Stomach (tissue), 9 donors: ENCODE results near the gene DDX27. TPM values are rescaled to one million over a fixed set of nuclear protein-coding genes. Genes with fewer than 3 reads are reported as not detected.

Experiments
- DNase-seq, 2 donors: peaks; one replicate each; pipeline versions ENCODE4 v3.0.0 to v3.0.0-alpha.2; 2013 to 2019
- H3K27ac ChIP-seq, 5 donors: fragments of 200-600 bp in 4 of 5; sonication (generic) in 4 of 5; one replicate each; pipeline ENCODE4 v1.5.1; 2013 to 2019; ENCODE audit warnings: mild to moderate bottlenecking in 1 of 5, moderate library complexity in 1 of 5
- H3K27me3 ChIP-seq, 3 donors: fragments of 200-600 bp; sonication (generic); one replicate each; pipeline ENCODE4 v1.5.1; 2017 to 2019; ENCODE audit warnings: mixed run types in 1 of 3
- H3K36me3 ChIP-seq, 4 donors: fragments of 200-600 bp; sonication (generic); 1 replicate in 3 of 4; 2 replicates in 1 of 4; pipeline ENCODE4 v1.5.1; 2016 to 2019
- H3K4me1 ChIP-seq, 4 donors: fragments of 200-600 bp; sonication (generic); one replicate each; pipeline ENCODE4 v1.5.1; 2016 to 2019
- H3K4me3 ChIP-seq, 4 donors: fragments of 200-600 bp; sonication (generic) in 3 of 4; one replicate each; pipeline ENCODE4 v1.5.1; 2016 to 2019; ENCODE audit warnings: mild to moderate bottlenecking in 1 of 4
- H3K9me3 ChIP-seq, 4 donors: fragments of 200-600 bp; sonication (generic); one replicate each; pipeline ENCODE4 v1.5.1; 2016 to 2019
- CTCF ChIP-seq, 7 experiments: fragments of 450-650 bp in 4 of 7; fragments of 200-600 bp in 3 of 7; sonication (generic) in 3 of 7; IDR thresholded peaks; one replicate each; pipeline ENCODE4 v1.5.1; 2016 to 2019; ENCODE audit warnings: antibody characterized with exemption in 7 of 7, control low read depth in 2 of 7, mild to moderate bottlenecking in 1 of 7
- EP300 ChIP-seq: sonication (generic); formaldehyde crosslinking; IDR thresholded peaks from one replicate; pipeline ENCODE4 v1.6.1; 2017; ENCODE audit warnings: antibody characterized with exemption
- POLR2A ChIP-seq, 4 donors: fragments of 450-650 bp; IDR thresholded peaks; one replicate each; pipeline ENCODE4 v1.6.1; 2016; ENCODE audit warnings: antibody characterized with exemption in 4 of 4, control low read depth in 2 of 4, mild to moderate bottlenecking in 1 of 4, moderate library complexity in 1 of 4
- POLR2AphosphoS5 ChIP-seq, 3 donors: sonication (generic); formaldehyde crosslinking; IDR thresholded peaks; one replicate each; pipeline ENCODE4 v1.6.1; 2016; ENCODE audit warnings: antibody characterized with exemption in 3 of 3
- WGBS, 5 donors: extraction: QIAGEN DNeasy Blood & Tissue Kit in 3 of 5; methylation state at CpG; one replicate each; pipeline versions ENCODE4 v1.1.5 to v1.1.7; 2013 to 2018; 5-methylcytosine and 5-hydroxymethylcytosine counted together
- intact Hi-C: fragments of 100-400 bp; cut with DNase I; formaldehyde crosslinking; loops from one replicate; pipeline ENCODE4 v1.15.1; 2023; ENCODE audit warnings: low total_unique reads
- polyA plus RNA-seq, 3 donors: library from polyadenylated mRNA; stranded (reverse); fragments of 200-250 nt; gene quantifications; one replicate each; pipeline ENCODE4 v1.2.3, GENCODE V29; 2013
- total RNA-seq, 5 donors: library from RNA; depleted of rRNA; stranded (reverse); fragments of >200 nt; gene quantifications; one replicate each; pipeline versions ENCODE4 v1.1.0 to v1.2.3, GENCODE V29; 2014 to 2016
- donor health status: healthy with polysubstance abuse.
- donor health status: Bipolar disorder and iron deficiency.
- donor health status: healthy.

DDX27 gene
- total and polyA plus RNA-seq, 8 donors = 11.7 to 38.2 (median 21.4) TPM

GRCh38 chr20:49267327-49267726, 48.1 kb downstream of the DDX27 start:
- H3K27me3 ChIP-seq = no peaks in the 10 kb centered on the region
- intact Hi-C loops = no loop called here
- peaks cover 53 to 95% (median 76%) of the 10 kb centered on the region in 4 donors for H3K36me3 ChIP-seq
- peaks cover 17 to 72% (median 45%) of the 10 kb centered on the region in 4 donors for H3K4me1 ChIP-seq
- WGBS, 5 donors = 48 to 68% (median 60%) methylated on average over 4 of the region's 4 CpGs
- no peak for DNase-seq
- no peaks in the 10 kb centered on the region for H3K9me3 ChIP-seq
- TF ChIP-seq EP300 (no peak), POLR2A (IDR thresholded peaks at IDR 0.05) (no peak), POLR2AphosphoS5 (IDR thresholded peaks at IDR 0.05) (no peak), CTCF (IDR thresholded peaks at IDR 0.05) (no peak)
- peak overlapping the region in 2 of 5 donors; percentile 18 to 37 for H3K27ac ChIP-seq
- H3K4me3 ChIP-seq = peak overlapping the region in 2 of 4 donors; percentile 15 to 36

DNA sequence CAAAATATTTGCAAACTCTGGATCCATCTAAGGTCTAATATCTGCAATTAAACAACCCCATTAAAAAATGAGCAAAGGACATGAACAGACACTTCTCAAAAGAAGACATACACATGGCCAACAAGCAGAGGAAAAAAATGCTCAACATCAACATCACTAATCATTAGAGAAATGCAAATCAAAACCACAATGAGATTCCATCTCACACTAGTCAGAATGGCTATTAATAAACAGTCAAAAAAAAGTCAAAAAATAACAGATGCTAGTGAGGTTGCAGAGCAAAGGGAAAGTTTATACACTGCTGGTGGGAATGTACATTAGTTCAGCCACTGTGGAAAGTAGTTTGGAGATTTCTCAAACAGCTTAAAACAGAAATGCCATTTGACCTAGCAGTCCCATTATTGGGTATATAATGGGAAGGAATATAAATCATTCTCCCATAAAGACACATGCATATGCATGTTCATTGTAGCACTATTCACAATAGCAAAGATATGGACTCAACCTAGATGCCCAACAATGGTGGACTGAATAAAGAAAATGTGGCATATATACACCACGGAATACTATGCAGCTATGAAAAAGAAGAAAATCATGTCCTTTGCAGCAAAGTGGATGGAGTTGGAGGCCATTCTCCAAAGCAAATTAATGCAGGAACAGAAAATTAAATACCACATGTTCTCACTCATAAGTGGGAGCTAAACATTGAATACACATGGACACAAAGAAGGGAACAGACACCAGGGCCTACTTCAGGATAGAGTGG, 49.6 kb downstream of the DDX27 start:
- H3K36me3 ChIP-seq = peaks cover 52 to 95% (median 76%) of the 10 kb centered on the region in 4 donors
- no peak for DNase-seq
- TF ChIP-seq CTCF (IDR thresholded peaks at IDR 0.05) (no peak), POLR2AphosphoS5 (IDR thresholded peaks at IDR 0.05) (no peak), POLR2A (IDR thresholded peaks at IDR 0.05) (no peak), EP300 (no peak)
- peaks cover 17 to 87% (median 48%) of the 10 kb centered on the region in 4 donors for H3K4me1 ChIP-seq
- H3K9me3 ChIP-seq = no peaks in the 10 kb centered on the region
- H3K4me3 ChIP-seq = peak overlapping the region in 3 of 4 donors; percentile 1 to 36 (median 10)
- no peak overlapping the region for H3K27ac ChIP-seq
- H3K27me3 ChIP-seq = no peaks in the 10 kb centered on the region
- intact Hi-C loops = no loop called here
- 90 to 100% (median 98%) methylated on average over 1 of the region's 1 CpG for WGBS, 5 donors

DNA sequence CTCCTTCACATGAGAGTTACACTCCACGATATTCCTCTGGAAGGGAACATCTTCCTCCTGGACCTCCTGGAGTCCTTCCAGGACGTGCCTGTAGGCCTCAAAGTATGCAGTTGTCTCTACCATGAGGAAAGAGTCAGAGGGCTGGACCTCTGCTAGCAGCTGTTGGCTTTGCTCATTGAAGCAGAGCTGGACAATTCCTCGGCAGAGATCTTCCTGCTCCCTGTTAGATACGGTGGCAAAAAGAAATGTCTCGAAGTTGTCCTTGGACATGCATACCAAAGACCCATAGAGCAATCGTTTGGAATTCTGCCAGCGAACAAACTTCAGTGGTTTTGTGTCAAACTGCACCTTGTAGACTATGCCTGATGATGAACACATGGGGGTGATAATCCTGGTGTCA, 51.0 kb downstream of the DDX27 start:
- 63 to 76% (median 75%) methylated on average over 7 of the region's 7 CpGs for WGBS, 5 donors
- Histone ChIP-seq H3K9me3 (no peaks in the 10 kb centered on the region), H3K36me3 (peaks cover 48 to 94% (median 74%) of the 10 kb centered on the region in 4 donors), H3K27me3 (no peaks in the 10 kb centered on the region), H3K4me1 (peaks cover 19 to 95% (median 53%) of the 10 kb centered on the region in 4 donors), H3K4me3 (peak overlapping the region in 2 of 4 donors; percentile 8 to 36), H3K27ac (no peak overlapping the region)
- intact Hi-C loops = no loop called here
- no peak for TF ChIP-seq EP300
- no peak for TF ChIP-seq CTCF (IDR thresholded peaks at IDR 0.05)
- no peak for TF ChIP-seq POLR2AphosphoS5 (IDR thresholded peaks at IDR 0.05)
- no peak for TF ChIP-seq POLR2A (IDR thresholded peaks at IDR 0.05)
- no peak for DNase-seq

- no peak overlapping the region for H3K27ac ChIP-seq
- 93 to 97% (median 95%) methylated on average over 5 of the region's 5 CpGs for WGBS, 5 donors
- intact Hi-C loops = no loop called here
Observed at GRCh38 chr20:49270736-49271135, 51.5 kb downstream of the DDX27 start.

More at GRCh38 chr20:49270736-49271135, 51.5 kb downstream of the DDX27 start:
- no peaks in the 10 kb centered on the region for H3K27me3 ChIP-seq
- H3K4me3 ChIP-seq = peak overlapping the region in 2 of 4 donors; percentile 8 to 36
- no peak for DNase-seq
- no peak for TF ChIP-seq CTCF (IDR thresholded peaks at IDR 0.05)
- TF ChIP-seq EP300 = no peak
- no peak for TF ChIP-seq POLR2AphosphoS5 (IDR thresholded peaks at IDR 0.05)
- TF ChIP-seq POLR2A (IDR thresholded peaks at IDR 0.05) = no peak
- peaks cover 25 to 95% (median 56%) of the 10 kb centered on the region in 4 donors for H3K4me1 ChIP-seq
- H3K36me3 ChIP-seq = peaks cover 46 to 94% (median 74%) of the 10 kb centered on the region in 4 donors
- no peaks in the 10 kb centered on the region for H3K9me3 ChIP-seq
